ACC112 (cell line): Measurements from ENCODE around the gene LRRC74A.

Experiments used
- H2AFZ ChIP-seq: fragments of 200-600 bp; sonication (generic); one replicate; pipeline ENCODE4 v1.6.0; 2017; ENCODE audit warnings: antibody characterized with exemption, low read length; ENCODE audit not compliant: unreplicated experiment
- H3K27ac ChIP-seq: fragments of 200-600 bp; sonication (generic); 2 replicates; pipeline ENCODE4 v1.5.1; 2014; ENCODE audit warnings: low read depth, mild to moderate bottlenecking, antibody characterized with exemption, low read length, moderate library complexity
- H3K27me3 ChIP-seq: fragments of 200-600 bp; sonication (generic); 2 replicates; pipeline ENCODE4 v1.6.1; 2014; ENCODE audit warnings: mild to moderate bottlenecking, antibody characterized with exemption, low read length, moderate library complexity, mixed read lengths; ENCODE audit not compliant: insufficient read depth
- H3K36me3 ChIP-seq: fragments of 200-600 bp; sonication (generic); 2 replicates; pipeline ENCODE4 v1.6.1; 2016; ENCODE audit warnings: mild to moderate bottlenecking, antibody characterized with exemption, low read length, moderate library complexity, mixed read lengths; ENCODE audit not compliant: insufficient read depth
- H3K4me1 ChIP-seq: fragments of 200-600 bp; sonication (generic); one replicate; pipeline ENCODE4 v1.6.1; 2016; ENCODE audit warnings: low read length, mixed read lengths; ENCODE audit not compliant: insufficient read depth, unreplicated experiment, control insufficient read depth
- H3K4me3 ChIP-seq: fragments of 200-600 bp; sonication (generic); 2 replicates; pipeline ENCODE4 v1.5.1; 2014; ENCODE audit warnings: mild to moderate bottlenecking, low read depth, low read length
- H3K79me2 ChIP-seq: fragments of 200-600 bp; sonication (generic); one replicate; pipeline ENCODE4 v1.6.0; 2016; ENCODE audit warnings: low read length; ENCODE audit not compliant: control insufficient read depth, unreplicated experiment, insufficient read depth

Gene LRRC74A

GRCh38 chr14:76826122-76826521 lies at the start of gene LRRC74A:
Gene LRRC74A, plus strand, starts transcription at chr14:76826408. Its CDS starts 290 bp downstream, at chr14:76826698.
- Histone ChIP-seq H3K27me3 (peaks cover 30% of the 10 kb centered on the region; the same call in 1 of the 2 replicates), H3K27ac (no peak within 1 kb of the TSS), H3K4me3 (no peak within 1 kb of the TSS), H3K36me3 (no peaks in the 10 kb centered on the region), H3K4me1 (no peaks in the 10 kb centered on the region), H3K79me2 (no peaks in the 10 kb centered on the region), H2AFZ (no peak within 1 kb of the TSS)

GRCh38 chr14:76776428-76777251 lies 49.6 kb upstream of the LRRC74A start:
- H3K79me2 ChIP-seq: no peaks in the 10 kb centered on the region
- no peaks in the 10 kb centered on the region for H3K27me3 ChIP-seq
- H3K36me3 ChIP-seq: no peaks in the 10 kb centered on the region
- H3K4me1 ChIP-seq: peaks cover 25% of the 10 kb centered on the region
- H2AFZ ChIP-seq: no peak overlapping the region
- no peak overlapping the region for H3K27ac ChIP-seq
- H3K4me3 ChIP-seq: no peak overlapping the region

GRCh38 chr14:76777721-76778120 lies 48.5 kb upstream of the LRRC74A start:
- Histone ChIP-seq H3K4me1 (peaks cover 21% of the 10 kb centered on the region), H2AFZ (no peak overlapping the region), H3K27ac (no peak overlapping the region), H3K27me3 (no peaks in the 10 kb centered on the region), H3K36me3 (no peaks in the 10 kb centered on the region), H3K79me2 (no peaks in the 10 kb centered on the region), H3K4me3 (no peak overlapping the region)

- no peaks in the 10 kb centered on the region for H3K27me3 ChIP-seq
- H3K79me2 ChIP-seq: no peaks in the 10 kb centered on the region
- H3K4me3 ChIP-seq: no peak overlapping the region
- H3K27ac ChIP-seq: no peak overlapping the region
- no peak overlapping the region for H2AFZ ChIP-seq
- H3K4me1 ChIP-seq: peaks cover 11% of the 10 kb centered on the region
- no peaks in the 10 kb centered on the region for H3K36me3 ChIP-seq
Measured at GRCh38 chr14:76778546-76779215, 47.5 kb upstream of the LRRC74A start.

- Histone ChIP-seq H2AFZ (no peak overlapping the region), H3K4me3 (no peak overlapping the region), H3K4me1 (peaks cover 6% of the 10 kb centered on the region), H3K27me3 (no peaks in the 10 kb centered on the region), H3K27ac (no peak overlapping the region), H3K79me2 (no peaks in the 10 kb centered on the region), H3K36me3 (no peaks in the 10 kb centered on the region)
Measured at GRCh38 chr14:76779221-76780057, 46.8 kb upstream of the LRRC74A start.

- no peaks in the 10 kb centered on the region for H3K79me2 ChIP-seq
- H2AFZ ChIP-seq: no peak overlapping the region
- H3K27me3 ChIP-seq: no peaks in the 10 kb centered on the region
- H3K4me3 ChIP-seq: no peak overlapping the region
- no peak overlapping the region for H3K27ac ChIP-seq
- no peaks in the 10 kb centered on the region for H3K36me3 ChIP-seq
- peaks cover 6% of the 10 kb centered on the region for H3K4me1 ChIP-seq
Measured at GRCh38 chr14:76780058-76780345, 46.2 kb upstream of the LRRC74A start.

- no peaks in the 10 kb centered on the region for H3K36me3 ChIP-seq
- H2AFZ ChIP-seq: no peak overlapping the region
- H3K27ac ChIP-seq: no peak overlapping the region
- peaks cover 6% of the 10 kb centered on the region for H3K4me1 ChIP-seq
- H3K27me3 ChIP-seq: no peaks in the 10 kb centered on the region
- H3K79me2 ChIP-seq: no peaks in the 10 kb centered on the region
- no peak overlapping the region for H3K4me3 ChIP-seq
Measured at GRCh38 chr14:76780360-76780759, 45.8 kb upstream of the LRRC74A start.

GRCh38 chr14:76780875-76781647 lies 45.1 kb upstream of the LRRC74A start:
- H3K4me1 ChIP-seq: peaks cover 6% of the 10 kb centered on the region
- H3K36me3 ChIP-seq: no peaks in the 10 kb centered on the region
- H3K4me3 ChIP-seq: no peak overlapping the region
- H2AFZ ChIP-seq: no peak overlapping the region
- H3K27ac ChIP-seq: no peak overlapping the region
- no peaks in the 10 kb centered on the region for H3K79me2 ChIP-seq
- H3K27me3 ChIP-seq: no peaks in the 10 kb centered on the region

GRCh38 chr14:76781648-76782051 lies 44.6 kb upstream of the LRRC74A start:
- H3K27me3 ChIP-seq: no peaks in the 10 kb centered on the region
- H3K4me3 ChIP-seq: no peak overlapping the region
- no peak overlapping the region for H2AFZ ChIP-seq
- no peaks in the 10 kb centered on the region for H3K36me3 ChIP-seq
- H3K4me1 ChIP-seq: peaks cover 6% of the 10 kb centered on the region
- H3K79me2 ChIP-seq: no peaks in the 10 kb centered on the region
- no peak overlapping the region for H3K27ac ChIP-seq
